ENCODE results near the gene CUX1. TPM values are rescaled to one million over a fixed set of nuclear protein-coding genes. Genes with fewer than 3 reads are reported as not detected.

The CUX1 gene
- total and polyA plus RNA-seq, 12 donors: 34.5 to 176 (median 145) TPM

- 66 to 68% methylated on average over 7 of the region's 7 CpGs for WGBS, 2 donors
- ATAC-seq: peak; percentile 65 to 91 (median 82)
- intact Hi-C loops (cut with DNase I): no loop called here
Measured at GRCh38 chr7:102189756-102190155, 372.3 kb downstream of the CUX1 start.

GRCh38 chr7:102190776-102191350, 373.4 kb downstream of the CUX1 start:
- no peak for TF ChIP-seq CTCF (IDR thresholded peaks at IDR 0.05)
- WGBS, 2 donors: 90 to 94% methylated on average over 13 of the region's 13 CpGs
- H3K4me3 ChIP-seq: no peak overlapping the region
- DNase-seq (no peak), ATAC-seq (no peak)
- peaks cover 0 to 7% (median 0%) of the 10 kb centered on the region in 9 donors for H3K4me1 ChIP-seq
- H3K27me3 ChIP-seq: no peaks in the 10 kb centered on the region
- intact Hi-C loops (cut with DNase I): no loop called here
- H3K36me3 ChIP-seq: peaks cover 0 to 93% (median 15%) of the 10 kb centered on the region in 9 donors
- no peaks in the 10 kb centered on the region for H3K9me3 ChIP-seq
- no peak overlapping the region for H3K27ac ChIP-seq

More at GRCh38 chr7:102189756-102190155, 372.3 kb downstream of the CUX1 start:
- Histone ChIP-seq H3K9me3 (no peaks in the 10 kb centered on the region), H3K4me3 (no peak overlapping the region), H3K36me3 (peaks cover 0 to 93% (median 13%) of the 10 kb centered on the region in 9 donors), H3K4me1 (peaks cover 0 to 7% (median 0%) of the 10 kb centered on the region in 9 donors), H3K27me3 (no peaks in the 10 kb centered on the region), H3K27ac (peak overlapping the region in 1 of 10 donors; percentile 4)
- DNase-seq: peak; percentile 23 to 55
- TF ChIP-seq CTCF (IDR thresholded peaks at IDR 0.05): no peak

- H3K4me3 ChIP-seq: no peak overlapping the region
- peaks cover 0 to 93% (median 22%) of the 10 kb centered on the region in 9 donors for H3K36me3 ChIP-seq
- WGBS, 2 donors: 83 to 89% methylated on average over 17 of the region's 17 CpGs
- no peak overlapping the region for H3K27ac ChIP-seq
- intact Hi-C loops (cut with DNase I): no loop called here
- DNase-seq (no peak), ATAC-seq (no peak)
- peaks cover 0 to 7% (median 0%) of the 10 kb centered on the region in 9 donors for H3K4me1 ChIP-seq
- no peaks in the 10 kb centered on the region for H3K27me3 ChIP-seq
- TF ChIP-seq CTCF (IDR thresholded peaks at IDR 0.05): no peak
- no peaks in the 10 kb centered on the region for H3K9me3 ChIP-seq
Measured at GRCh38 chr7:102191556-102192379, 374.3 kb downstream of the CUX1 start.

- DNase-seq: no peak
- Histone ChIP-seq H3K36me3 (peaks cover 0 to 93% (median 29%) of the 10 kb centered on the region in 9 donors), H3K4me3 (no peak overlapping the region), H3K27me3 (no peaks in the 10 kb centered on the region), H3K4me1 (peaks cover 0 to 7% (median 0%) of the 10 kb centered on the region in 9 donors), H3K9me3 (no peaks in the 10 kb centered on the region), H3K27ac (no peak overlapping the region)
- TF ChIP-seq CTCF (IDR thresholded peaks at IDR 0.05): no peak
- 98 to 100% methylated on average over 3 of the region's 3 CpGs for WGBS, 2 donors
- intact Hi-C loops (cut with DNase I): no loop called here
- no peak for ATAC-seq
Measured at GRCh38 chr7:102192790-102193189, 375.4 kb downstream of the CUX1 start.

Measured in heart right ventricle (tissue), 16 donors.